GOT3 (cell line): Measurements from ENCODE around the gene KNCN.

Source experiments
- DNase-seq: peaks from one replicate; lab custom pipeline; 2025; ENCODE audit warnings: mixed read lengths; lab: John Stamatoyannopoulos, UW

Gene KNCN

DNA sequence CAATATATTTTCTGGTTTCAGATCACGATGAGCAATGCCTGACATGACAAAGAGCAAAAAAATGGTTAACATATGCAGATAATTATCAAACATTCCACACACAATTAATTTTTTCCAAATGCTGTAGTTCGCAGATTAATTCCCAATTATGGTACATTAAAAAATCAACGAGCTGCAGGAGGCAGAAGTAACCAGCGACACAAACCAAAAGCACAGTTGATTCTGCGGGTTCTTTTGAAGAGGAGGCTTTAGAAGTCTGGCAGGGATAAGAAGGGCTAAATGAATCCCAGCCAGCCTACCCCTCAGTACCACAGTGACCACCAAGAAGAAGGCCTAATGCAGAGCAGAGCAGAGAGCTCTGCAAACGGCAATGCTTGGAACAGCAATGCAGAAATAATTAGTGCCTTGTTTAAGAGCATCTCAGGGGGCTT is 17.0 kb upstream of the KNCN start:
- DNase-seq, result no peak

DNA sequence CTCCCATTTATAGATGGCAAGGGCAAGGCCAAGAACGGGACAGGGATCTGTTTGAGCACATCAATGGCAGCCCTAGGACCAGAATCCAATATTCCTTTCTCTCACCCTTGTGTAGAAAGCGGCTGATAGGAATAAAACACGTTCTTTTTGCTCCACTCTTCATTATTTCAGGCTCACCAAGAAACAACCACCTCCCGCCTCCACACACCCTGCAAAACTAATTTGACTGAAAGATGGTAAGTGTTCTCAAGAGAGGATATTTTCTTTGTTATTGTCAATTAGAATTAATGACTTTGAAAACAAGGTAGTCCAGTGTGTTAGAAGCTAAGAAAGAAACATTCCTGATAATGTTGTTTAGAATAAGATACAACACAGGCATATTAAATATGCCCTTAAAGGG is 11.9 kb upstream of the KNCN start:
- DNase-seq, result no peak

DNA sequence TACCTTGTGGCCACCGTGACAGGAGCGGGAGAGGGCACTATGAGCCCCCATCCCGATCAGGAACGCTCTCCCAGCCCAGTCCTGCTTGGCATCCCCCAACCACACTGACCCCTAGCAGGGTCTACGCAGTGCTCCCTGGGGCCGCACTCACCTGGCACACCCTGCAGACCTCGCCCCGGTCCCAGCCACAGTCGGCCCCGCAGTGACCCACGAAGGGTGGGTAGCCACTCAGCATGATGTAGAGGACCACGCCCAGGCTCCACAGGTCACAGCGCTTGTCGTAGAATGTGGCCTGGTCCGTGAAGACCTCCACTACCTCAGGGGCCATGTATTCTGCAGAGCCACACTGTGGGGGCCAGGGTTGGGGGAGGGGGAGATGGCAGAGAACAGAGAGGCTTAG is 11.1 kb upstream of the KNCN start:
- no peak for DNase-seq

- DNase-seq, result no peak
Observed at GRCh38 chr1:46558966-46559365, 7.5 kb upstream of the KNCN start.

DNA sequence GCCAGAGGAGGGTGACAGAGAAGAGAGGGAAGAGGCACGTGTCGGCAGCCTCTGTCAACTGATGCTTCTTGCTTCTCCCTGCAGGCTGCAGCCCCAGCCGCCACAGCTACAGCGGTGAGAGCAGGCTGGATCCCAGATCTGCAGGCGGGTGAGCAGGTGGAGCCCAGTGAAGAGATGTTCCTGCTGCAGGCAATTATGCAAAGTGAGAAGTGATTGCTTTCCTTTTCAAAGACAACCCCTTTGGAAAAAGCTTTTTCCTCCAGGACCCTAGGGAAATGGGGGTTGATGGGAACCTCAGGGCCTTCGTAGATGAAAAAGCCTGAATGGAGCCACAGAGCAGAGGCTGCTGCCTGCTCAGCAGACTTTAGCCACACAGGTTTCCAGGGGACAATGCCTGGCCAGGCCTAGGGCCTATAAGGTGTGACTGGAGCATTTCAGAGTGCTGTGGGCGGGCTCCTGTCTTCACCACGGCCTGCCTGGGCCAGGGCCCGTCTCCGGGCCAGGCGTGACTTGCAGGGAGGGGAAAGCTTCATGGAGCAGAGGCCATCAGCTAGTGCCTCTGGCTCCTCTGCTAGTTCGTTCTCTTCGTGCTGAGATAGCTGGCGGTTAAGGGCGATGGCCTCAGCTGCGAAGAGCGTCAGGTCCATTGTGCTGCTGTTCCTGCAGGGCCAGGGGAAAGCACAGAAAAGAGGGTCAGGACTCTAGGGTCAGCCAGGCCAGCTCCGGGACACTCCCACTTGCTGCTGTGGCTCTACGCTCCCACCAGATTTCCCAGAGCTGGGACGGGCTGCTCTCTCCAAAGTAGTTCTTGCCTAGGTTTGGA is 6.9 kb upstream of the KNCN start:
- no peak for DNase-seq

DNA sequence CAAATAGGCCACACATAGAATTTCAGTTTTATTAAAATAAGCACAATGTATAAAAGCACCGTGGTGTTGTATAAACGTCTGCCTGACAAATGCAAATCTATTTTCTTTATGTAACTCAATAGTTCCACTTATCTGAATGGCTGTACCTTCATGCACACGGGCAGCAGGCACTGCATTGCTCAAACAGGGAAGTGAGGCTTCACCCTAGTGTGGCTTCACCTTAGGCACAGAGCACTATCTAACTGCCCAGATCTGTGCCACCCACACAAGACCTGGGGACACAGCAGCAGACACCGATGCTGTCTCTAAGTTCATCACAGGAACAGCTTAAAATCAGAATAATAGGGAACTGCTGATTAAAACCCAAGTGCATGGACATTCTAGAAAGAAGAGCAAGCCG is 6.0 kb upstream of the KNCN start:
- no peak for DNase-seq

- no peak for DNase-seq
Observed at GRCh38 chr1:46556822-46557221, 5.4 kb upstream of the KNCN start.

DNA sequence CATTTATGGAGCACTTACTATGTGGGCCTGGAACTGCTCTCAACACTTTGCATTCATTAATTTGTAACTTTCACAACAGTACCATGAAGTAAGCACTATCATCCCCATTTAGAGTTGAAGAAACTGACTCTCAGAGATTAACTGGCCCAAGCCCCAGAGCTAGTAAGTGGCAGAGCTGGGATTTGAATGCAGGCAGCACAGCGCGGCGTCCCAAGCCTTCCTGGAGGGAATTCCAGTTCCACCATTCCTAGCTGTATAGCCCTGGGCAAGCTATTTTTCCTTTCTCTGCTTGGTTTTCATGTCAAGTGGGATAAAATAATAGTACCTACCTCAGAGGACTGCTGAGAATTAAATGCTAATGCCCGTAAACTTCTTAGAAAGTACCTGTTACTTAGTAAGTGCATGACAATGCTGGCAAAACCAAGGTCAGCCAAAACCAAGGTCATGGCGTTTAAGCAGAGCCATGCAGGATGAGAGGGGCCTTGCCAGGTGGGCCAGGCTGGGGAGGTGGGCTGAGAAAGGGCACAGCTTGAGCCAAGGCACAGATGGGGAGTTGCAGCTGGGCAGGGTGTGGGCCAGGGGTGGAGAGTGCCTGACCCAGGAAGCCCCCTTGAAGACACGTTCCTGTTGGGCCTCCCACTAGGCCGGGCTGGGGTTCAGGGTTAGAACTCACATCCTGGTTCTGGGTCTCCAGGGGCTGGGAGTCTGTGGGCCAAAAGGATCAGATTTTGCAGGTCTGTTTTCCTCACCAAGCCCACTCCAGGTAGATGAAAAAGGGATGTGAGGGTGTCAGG is 4.6 kb upstream of the KNCN start:
- no peak for DNase-seq

- no peak for DNase-seq
Observed at GRCh38 chr1:46554597-46555381, 3.3 kb upstream of the KNCN start.

- no peak for DNase-seq
Observed at GRCh38 chr1:46554236-46554596, 2.8 kb upstream of the KNCN start.

GRCh38 chr1:46553506-46553905 is 2.1 kb upstream of the KNCN start:
- DNase-seq, result no peak

DNA sequence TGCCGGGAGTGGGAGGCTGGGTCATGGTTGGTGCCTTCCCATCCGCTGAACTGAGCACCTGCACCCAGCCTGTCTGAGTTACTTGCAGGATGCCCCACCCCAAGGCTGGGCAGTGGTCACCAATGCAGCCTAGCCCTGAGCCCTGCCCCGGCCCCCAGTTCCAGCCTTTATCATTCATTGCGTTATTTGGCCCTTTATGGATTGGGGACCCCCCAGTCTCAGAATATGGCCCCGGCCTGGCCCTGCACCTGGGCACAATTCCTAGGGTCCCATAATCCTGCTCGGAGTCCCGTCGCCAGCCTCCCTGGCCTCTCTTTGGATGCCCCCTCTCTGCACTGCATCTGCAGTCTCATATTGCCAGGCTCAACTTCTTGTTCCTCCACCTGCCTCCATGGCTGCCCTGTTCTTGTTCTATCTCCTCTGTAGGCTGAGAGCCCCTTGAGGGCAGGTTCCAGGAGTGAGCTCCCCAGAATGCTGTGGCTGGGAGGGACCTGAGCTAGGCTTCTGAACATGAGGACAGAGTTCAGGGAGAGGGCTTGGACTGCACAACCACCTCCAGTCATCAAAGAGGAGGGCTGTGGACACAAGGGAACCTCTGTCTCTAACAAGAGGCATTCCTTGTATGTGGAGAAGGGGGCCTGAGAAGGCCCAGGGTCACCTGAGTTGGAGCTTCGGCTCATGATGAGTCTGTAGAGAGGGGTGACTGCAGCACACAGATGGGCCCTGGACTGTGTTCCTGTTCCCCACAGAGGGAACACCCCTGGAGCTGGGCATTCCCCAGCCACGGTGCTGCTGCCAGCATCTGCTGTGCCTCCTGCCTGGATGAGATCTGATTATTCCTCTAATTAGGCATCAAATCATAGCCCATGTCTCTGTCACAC is 1.1 kb upstream of the KNCN start:
- DNase-seq, result no peak

DNA sequence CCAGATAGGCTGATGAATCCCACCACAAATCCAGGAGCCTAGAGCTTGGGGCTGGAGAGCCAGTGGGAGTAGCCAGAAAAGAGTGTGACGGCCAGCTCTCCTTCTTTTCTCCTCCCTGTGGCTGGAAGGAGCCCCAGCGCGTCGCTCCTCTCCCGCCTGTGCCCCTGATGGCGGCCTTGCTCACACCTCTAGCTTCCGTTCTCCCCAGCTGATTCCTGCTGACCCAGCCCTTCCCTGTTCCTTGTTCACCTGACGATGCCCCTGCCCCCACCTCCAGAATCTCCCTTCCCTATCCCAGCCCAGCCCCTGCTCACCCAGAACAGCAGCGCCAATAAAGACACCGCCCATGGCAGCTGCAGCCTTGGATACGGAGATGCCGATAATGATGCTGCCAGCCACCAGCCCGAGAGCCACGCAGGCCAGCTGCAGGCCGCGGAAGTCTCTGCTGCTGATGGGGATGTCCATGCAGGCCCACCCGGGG is 656 bp downstream of the KNCN start:
- DNase-seq, result no peak

- DNase-seq, result peak; percentile 7
Observed at GRCh38 chr1:46549697-46550681, 1.5 kb downstream of the KNCN start.

GRCh38 chr1:46547481-46548383 is 3.7 kb downstream of the KNCN start:
- no peak for DNase-seq

GRCh38 chr1:46546210-46546609 is 5.2 kb downstream of the KNCN start:
- DNase-seq, result no peak

GRCh38 chr1:46545784-46546183 is 5.7 kb downstream of the KNCN start:
- no peak for DNase-seq

DNA sequence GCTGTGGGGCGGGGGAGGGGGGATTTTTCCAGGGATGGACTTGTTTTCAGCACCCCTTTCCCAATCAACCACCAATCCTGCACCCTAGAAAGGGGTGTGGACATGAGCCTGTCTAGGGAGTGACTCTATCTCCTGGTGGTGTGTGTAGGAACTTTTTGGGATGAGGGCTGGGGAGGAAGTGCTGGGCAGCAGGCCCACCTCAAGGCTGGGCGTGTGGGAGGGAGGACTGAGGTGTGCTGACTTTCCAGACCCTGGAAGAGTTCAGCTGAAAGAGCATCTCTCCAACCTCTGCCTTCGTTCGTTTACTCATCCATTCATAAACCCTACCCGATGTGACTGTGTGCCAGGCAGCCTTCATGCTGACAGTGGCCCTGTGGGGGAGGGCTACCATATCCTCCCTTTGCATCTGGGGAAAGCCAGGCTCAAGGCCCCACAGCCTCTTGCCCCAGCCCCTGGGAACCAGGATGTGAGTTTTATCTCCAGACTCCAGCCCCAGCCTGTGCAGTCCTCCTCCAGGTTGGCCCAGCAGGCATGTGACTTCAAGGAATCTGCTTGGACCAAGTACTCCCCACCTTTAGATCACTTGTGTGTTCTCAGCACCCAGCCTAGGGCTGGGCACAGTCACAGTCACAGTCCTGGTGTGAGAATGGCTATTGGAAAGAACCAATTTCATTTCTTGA is 6.7 kb downstream of the KNCN start:
- no peak for DNase-seq
